ENCODE measurements around the gene R3HDM2. TPM values are rescaled to one million over a fixed set of nuclear protein-coding genes. Genes with fewer than 3 reads are reported as not detected.

R3HDM2 gene
- total RNA-seq (2022; extraction: Qiagen RNA extraction), result 7.2 to 8.8 TPM (median 7.9 TPM) in 5 replicates

GRCh38 chr12:57430931-57431566, at the start of gene R3HDM2:
Gene R3HDM2 (minus strand): TSS chr12:57431043. CDS start chr12:57310428, 120,615 bp downstream.

GRCh38 chr12:57479376-57480115, 48.7 kb upstream of the R3HDM2 start, which contains the start of gene ARHGAP9:
Gene ARHGAP9 (minus strand): TSS chr12:57479866. CDS start chr12:57479406, 460 bp downstream.

GRCh38 chr12:57459750-57460467, 29.1 kb upstream of the R3HDM2 start, which contains the start of gene GLI1:
Gene GLI1 (plus strand): TSS chr12:57459785. CDS start chr12:57463692, 3,907 bp downstream.

GRCh38 chr12:57454566-57455373, 23.9 kb upstream of the R3HDM2 start, which contains the start of gene INHBE:
Gene INHBE (plus strand): TSS chr12:57455307. CDS start chr12:57455537, 230 bp downstream.

GRCh38 chr12:57434517-57435223, 3.8 kb upstream of the R3HDM2 start, which contains the start of gene INHBC:
Gene INHBC (plus strand): TSS chr12:57434784. CDS start chr12:57434887, 103 bp downstream.

GRCh38 chr12:57250956-57251355, 179.9 kb downstream of the R3HDM2 start, which contains the start of gene STAC3:
Gene STAC3 (minus strand): TSS chr12:57251187. CDS start chr12:57249636, 1,551 bp downstream.

GRCh38 chr12:57229634-57230380, 201.0 kb downstream of the R3HDM2 start, which contains the start of gene SHMT2:
Gene SHMT2 (plus strand): TSS chr12:57229711. CDS start chr12:57229779, 68 bp downstream.

GRCh38 chr12:57216014-57216911, 214.6 kb downstream of the R3HDM2 start, which contains the start of gene NXPH4:
Gene NXPH4 (plus strand): TSS chr12:57216794. CDS start chr12:57216970, 176 bp downstream.

Other genes starting within 250 kb of the R3HDM2 start
- 4.1 to 5.6 TPM (median 5.3 TPM) in 5 replicates for gene NXPH4, start 214.2 kb downstream of the R3HDM2 start, total RNA-seq (2022; extraction: Qiagen RNA extraction)
- 115 to 128 TPM (median 124 TPM) in 5 replicates for gene SHMT2, start 201.3 kb downstream of the R3HDM2 start, total RNA-seq (2022; extraction: Qiagen RNA extraction)
- gene STAC3, start 179.9 kb downstream of the R3HDM2 start, total RNA-seq (2022; extraction: Qiagen RNA extraction), result 0.27 to 0.61 TPM (median 0.58 TPM) in 5 replicates
- not detected in 5 replicates for gene INHBC, start 3.7 kb upstream of the R3HDM2 start, total RNA-seq (2022; extraction: Qiagen RNA extraction)
- gene INHBE, start 24.3 kb upstream of the R3HDM2 start, total RNA-seq (2022; extraction: Qiagen RNA extraction), result 0.05 to 0.09 TPM in 2 of 5 replicates, not detected in the others
- gene GLI1, start 28.7 kb upstream of the R3HDM2 start, total RNA-seq (2022; extraction: Qiagen RNA extraction), result 5.7 to 7.0 TPM (median 6.5 TPM) in 5 replicates
- 0.19 to 0.83 TPM (median 0.35 TPM) in 5 replicates for gene ARHGAP9, start 48.8 kb upstream of the R3HDM2 start, total RNA-seq (2022; extraction: Qiagen RNA extraction)
- gene MARS1, start 57.0 kb upstream of the R3HDM2 start, total RNA-seq (2022; extraction: Qiagen RNA extraction), result 137 to 249 TPM (median 138 TPM) in 5 replicates
- gene DDIT3, start 89.5 kb upstream of the R3HDM2 start, total RNA-seq (2022; extraction: Qiagen RNA extraction), result 27.8 to 30.1 TPM (median 28.8 TPM) in 5 replicates
- gene MBD6, start 91.8 kb upstream of the R3HDM2 start, total RNA-seq (2022; extraction: Qiagen RNA extraction), result 19.4 to 27.6 TPM (median 26.6 TPM) in 5 replicates
- 117 to 160 TPM (median 118 TPM) in 5 replicates for gene DCTN2, start 116.1 kb upstream of the R3HDM2 start, total RNA-seq (2022; extraction: Qiagen RNA extraction)
- 0.13 to 0.29 TPM (median 0.20 TPM) in 5 replicates for gene KIF5A, start 119.0 kb upstream of the R3HDM2 start, total RNA-seq (2022; extraction: Qiagen RNA extraction)
- gene PIP4K2C, start 160.1 kb upstream of the R3HDM2 start, total RNA-seq (2022; extraction: Qiagen RNA extraction), result 38.3 to 48.9 TPM (median 42.1 TPM) in 5 replicates
- gene DTX3, start 173.8 kb upstream of the R3HDM2 start, total RNA-seq (2022; extraction: Qiagen RNA extraction), result 16.1 to 21.0 TPM (median 17.8 TPM) in 5 replicates
- 4.4 to 5.9 TPM (median 5.3 TPM) in 5 replicates for gene ARHGEF25, start 180.4 kb upstream of the R3HDM2 start, total RNA-seq (2022; extraction: Qiagen RNA extraction)
- gene B4GALNT1, start 202.2 kb upstream of the R3HDM2 start, total RNA-seq (2022; extraction: Qiagen RNA extraction), result 30.6 to 47.9 TPM (median 44.0 TPM) in 5 replicates

Data from A549 treated with Mapracorat at 1 μM for 4 hours (cell line).